ENCODE measurements around the gene CAMTA1. TPM values are rescaled to one million over a fixed set of nuclear protein-coding genes. Genes with fewer than 3 reads are reported as not detected.

CAMTA1 gene
- total RNA-seq, 1 experiment from 2014 or later = 69.5 TPM

GRCh38 chr1:7519181-7519860 lies 734.1 kb downstream of the CAMTA1 start:
- Histone ChIP-seq H3K9ac (ENCODE audit: low read length) (no peak overlapping the region), H3K9me2 (ENCODE audit: insufficient read depth) (no peaks in the 10 kb centered on the region), H3K9me3 (ENCODE audit: control insufficient read depth in 1 of 2, insufficient read depth in 1 of 2, low read depth in 1 of 2, low read length in 2 of 2) (no peaks in the 10 kb centered on the region), H3K79me2 (ENCODE audit: insufficient read depth, low read length) (no peaks in the 10 kb centered on the region), H4K20me1 (ENCODE audit: insufficient read depth) (no peaks in the 10 kb centered on the region), H3K4me3 (replicated peaks in 1 of 2; ENCODE audit: low read depth in 1 of 2, low read length in 2 of 2) (no peak overlapping the region), H3K4me2 (ENCODE audit: low read length) (no peak overlapping the region), H3K4me1 (ENCODE audit: control insufficient read depth in 1 of 2, insufficient read depth in 2 of 2, low read length in 2 of 2) (no peaks in the 10 kb centered on the region), H3K27ac (ENCODE audit: low read depth, low read length) (no peak overlapping the region), H3K27me3 (ENCODE audit: insufficient read depth, low read length) (peaks cover 10% of the 10 kb centered on the region; the same call in 1 of the 2 replicates), H2AFZ (ENCODE audit: low read depth, low read length, poor library complexity, severe bottlenecking) (no peak overlapping the region), H3K36me3 (ENCODE audit: control insufficient read depth in 1 of 2, insufficient read depth in 2 of 2, low read length in 2 of 2) (no peaks in the 10 kb centered on the region)
- POLR2A ChIA-PET = interaction anchor here (0.6 kb wide), 1 partner anchor 833 kb away, joined by 3 read pairs; no protein-coding TSS in a partner anchor
- RAD21 ChIA-PET (ENCODE audit: low non-redundant PET in 1 of 2, low total read pairs in 2 of 2, uncharacterized antibody in 2 of 2, unreplicated experiment in 2 of 2) = no interaction called here
- ATAC-seq = no peak; the same call in 1 of the 2 replicates
- CTCF ChIA-PET = no interaction called here
- no peak for TF ChIP-seq YY1 (IDR thresholded peaks at IDR 0.05; ENCODE audit: extremely low read depth, insufficient replicate concordance, low read depth, low read length)
- no peak for TF ChIP-seq ZFX (IDR thresholded peaks at IDR 0.05)
- no peak for TF ChIP-seq SIN3A (IDR thresholded peaks at IDR 0.05; ENCODE audit: low read depth)
- TF ChIP-seq CTCF (IDR thresholded peaks at IDR 0.05 in 2 of 3, conservative IDR thresholded peaks at IDR 0.05 in 1 of 3; ENCODE audit: borderline replicate concordance in 1 of 3, insufficient read depth in 1 of 3, low read depth in 2 of 3, low read length in 2 of 3) = no peak
- no peak for TF ChIP-seq ELF1 (IDR thresholded peaks at IDR 0.05; ENCODE audit: borderline replicate concordance, low read depth)
- TF ChIP-seq CBX3 (IDR thresholded peaks at IDR 0.05; ENCODE audit: low read depth) = no peak
- TF ChIP-seq POLR2AphosphoS5 (IDR thresholded peaks at IDR 0.05; ENCODE audit: low read depth, low read length) = no peak
- TF ChIP-seq JUND (IDR thresholded peaks at IDR 0.05) = no peak
- TF ChIP-seq TCF7L2 (IDR thresholded peaks at IDR 0.05; ENCODE audit: borderline replicate concordance, extremely low read depth, insufficient read depth, insufficient read length) = no peak
- no peak for TF ChIP-seq REST (IDR thresholded peaks at IDR 0.05; ENCODE audit: low read depth)
- TF ChIP-seq RAD21 (IDR thresholded peaks at IDR 0.05; ENCODE audit: low read depth) = no peak
- TF ChIP-seq CEBPB (IDR thresholded peaks at IDR 0.05; ENCODE audit: low read depth) = no peak
- no peak for TF ChIP-seq ZBTB33 (IDR thresholded peaks at IDR 0.05; ENCODE audit: extremely low read depth, insufficient replicate concordance, low read length)
- TF ChIP-seq ATF3 (IDR thresholded peaks at IDR 0.05) = no peak
- no peak for TF ChIP-seq ZNF274 (IDR thresholded peaks at IDR 0.05; ENCODE audit: low read depth, low read length)
- no peak for TF ChIP-seq EZH2phosphoT487 (IDR thresholded peaks at IDR 0.05; ENCODE audit: borderline replicate concordance)
- TF ChIP-seq EZH2 (IDR thresholded peaks at IDR 0.05) = no peak
- no peak for TF ChIP-seq POLR2A (IDR thresholded peaks at IDR 0.05; ENCODE audit: borderline replicate concordance, extremely low read depth, insufficient read depth, insufficient read length)
- no peak for TF ChIP-seq SP1 (IDR thresholded peaks at IDR 0.05; ENCODE audit: low read depth)
- no peak for TF ChIP-seq MAX (IDR thresholded peaks at IDR 0.05)
- no TSS peak for BruUV-seq (replicated peaks)
- intact Hi-C loops (cut with micrococcal nuclease) = no loop called here
- no peak for DNase-seq (ENCODE audit: low read depth, low spot score)

All from HCT116 (cell line).